Gastroesophageal sphincter (tissue), 4 donors: Measurements from ENCODE around the gene DOCK10. TPM values are rescaled to one million over a fixed set of nuclear protein-coding genes. Genes with fewer than 3 reads are reported as not detected.

Experiments
- ATAC-seq: fragments of 150-250 bp; one replicate; pipeline ENCODE4 v1.9.1; 2016; ENCODE audit warnings: mild to moderate bottlenecking, moderate library complexity
- H3K27ac ChIP-seq, 4 donors: fragments of 200-600 bp; sonication (generic) in 3 of 4; 1 replicate in 3 of 4; 2 replicates in 1 of 4; pipeline ENCODE4 v1.5.1; 2016 to 2019
- H3K27me3 ChIP-seq: fragments of 200-600 bp; sonication (generic); one replicate; pipeline ENCODE4 v1.5.1; 2019
- H3K36me3 ChIP-seq, 2 donors: fragments of 200-600 bp; sonication (generic); one replicate each; pipeline ENCODE4 v1.5.1; 2019; ENCODE audit warnings: control low read depth in 1 of 2
- H3K4me1 ChIP-seq, 3 donors: fragments of 200-600 bp; sonication (generic); 1 replicate in 2 of 3; 2 replicates in 1 of 3; pipeline ENCODE4 v1.5.1; 2016 to 2019; ENCODE audit warnings: control low read depth in 2 of 3
- H3K4me3 ChIP-seq, 2 donors: fragments of 200-600 bp; sonication (generic); one replicate each; pipeline ENCODE4 v1.5.1; 2019; ENCODE audit warnings: mild to moderate bottlenecking in 1 of 2, moderate library complexity in 1 of 2
- H3K9me3 ChIP-seq, 3 donors: fragments of 200-600 bp; sonication (generic); one replicate each; pipeline ENCODE4 v1.5.1; 2017 to 2019; ENCODE audit warnings: control low read depth in 2 of 3
- CTCF ChIP-seq, 4 experiments: fragments of 200-600 bp in 2 of 4; fragments of 450-650 bp in 2 of 4; sonication (generic) in 1 of 4; IDR thresholded peaks; one replicate each; pipeline ENCODE4 v1.5.1; 2017 to 2019; ENCODE audit warnings: antibody characterized with exemption in 4 of 4, mild to moderate bottlenecking in 2 of 4, moderate library complexity in 2 of 4
- EP300 ChIP-seq: sonication (generic); formaldehyde crosslinking; IDR thresholded peaks from one replicate; pipeline ENCODE4 v1.6.1; 2017; ENCODE audit warnings: antibody characterized with exemption, mild to moderate bottlenecking
- POLR2A ChIP-seq, 2 donors: fragments of 450-650 bp; IDR thresholded peaks; one replicate each; pipeline ENCODE4 v1.6.1; 2017; ENCODE audit warnings: antibody characterized with exemption in 2 of 2, mild to moderate bottlenecking in 2 of 2, moderate library complexity in 1 of 2
- POLR2AphosphoS5 ChIP-seq: sonication (generic); formaldehyde crosslinking; IDR thresholded peaks from one replicate; pipeline ENCODE4 v1.6.1; 2017; ENCODE audit warnings: antibody characterized with exemption
- WGBS, 2 donors: methylation state at CpG; one replicate each; pipeline ENCODE4 v1.1.5; 2018; ENCODE audit warnings: low coverage in 1 of 2; 5-methylcytosine and 5-hydroxymethylcytosine counted together
- total RNA-seq, 4 donors: library from RNA; depleted of rRNA; stranded (reverse); fragments of >200 nt; gene quantifications; one replicate each; pipeline ENCODE4 v1.1.0, GENCODE V29; 2016

The DOCK10 gene
- total RNA-seq, 4 donors from 2014 or later: 3.6 to 12.6 (median 7.3) TPM

GRCh38 chr2:224875153-224875552, 167.1 kb downstream of the DOCK10 start:
- Histone ChIP-seq H3K4me1 (no peaks in the 10 kb centered on the region), H3K27ac (no peak overlapping the region), H3K27me3 (no peaks in the 10 kb centered on the region), H3K36me3 (no peaks in the 10 kb centered on the region), H3K9me3 (no peaks in the 10 kb centered on the region), H3K4me3 (no peak overlapping the region)
- 75 to 100% methylated on average over 1 of the region's 1 CpG for WGBS, 2 donors
- no peak for TF ChIP-seq CTCF (IDR thresholded peaks at IDR 0.05)
- TF ChIP-seq EP300: no peak
- TF ChIP-seq POLR2A (IDR thresholded peaks at IDR 0.05): no peak
- TF ChIP-seq POLR2AphosphoS5: no peak
- ATAC-seq: no peak

DNA sequence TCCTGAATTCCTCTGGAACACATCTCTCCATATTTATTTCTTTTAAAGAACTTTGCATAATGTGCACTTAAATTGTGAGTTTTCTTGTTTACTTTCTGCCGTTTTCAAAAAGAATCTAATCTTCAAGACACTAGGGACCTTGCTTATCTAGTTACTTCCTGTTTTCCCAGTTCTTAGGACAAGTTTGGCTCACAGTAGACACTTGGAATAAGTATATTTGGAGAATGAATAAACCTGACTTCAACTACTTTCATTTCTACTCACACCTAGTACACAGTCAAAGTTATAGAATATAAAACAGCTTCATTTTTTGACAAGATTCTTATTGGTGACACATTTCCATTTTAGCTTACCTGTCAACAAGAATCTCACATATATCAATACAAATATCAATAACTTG, 170.5 kb downstream of the DOCK10 start:
- WGBS, 2 donors: 42 to 46% methylated on average over 1 of the region's 1 CpG

DNA sequence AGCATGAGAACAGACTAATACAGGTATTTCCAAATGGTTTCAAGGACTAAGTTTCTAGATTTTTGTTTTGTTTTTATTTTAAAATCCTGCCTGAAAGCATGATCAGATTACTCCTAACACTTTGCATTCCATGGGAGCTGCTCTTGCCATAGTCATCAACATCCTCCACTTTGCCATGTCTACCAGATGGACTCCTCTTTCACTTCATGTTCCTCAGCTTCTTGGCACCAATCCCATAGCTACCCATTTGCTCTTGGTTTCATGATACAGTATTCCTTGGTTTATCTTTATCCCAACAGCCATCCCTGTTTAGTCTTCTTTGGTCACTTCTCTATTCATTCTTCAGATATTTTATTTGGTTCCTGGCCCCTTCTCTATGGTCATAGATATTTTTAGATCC, 171.9 kb downstream of the DOCK10 start:
- no peaks in the 10 kb centered on the region for H3K4me1 ChIP-seq
- no peak overlapping the region for H3K27ac ChIP-seq

More for the DNA sequence above, 170.5 kb downstream of the DOCK10 start:
- H3K27ac ChIP-seq: no peak overlapping the region
- H3K27me3 ChIP-seq: no peaks in the 10 kb centered on the region
- no peaks in the 10 kb centered on the region for H3K9me3 ChIP-seq
- no peak overlapping the region for H3K4me3 ChIP-seq
- no peaks in the 10 kb centered on the region for H3K36me3 ChIP-seq
- no peaks in the 10 kb centered on the region for H3K4me1 ChIP-seq
- TF ChIP-seq CTCF (IDR thresholded peaks at IDR 0.05) (no peak), POLR2A (IDR thresholded peaks at IDR 0.05) (no peak), EP300 (no peak), POLR2AphosphoS5 (no peak)
- no peak for ATAC-seq

DNA sequence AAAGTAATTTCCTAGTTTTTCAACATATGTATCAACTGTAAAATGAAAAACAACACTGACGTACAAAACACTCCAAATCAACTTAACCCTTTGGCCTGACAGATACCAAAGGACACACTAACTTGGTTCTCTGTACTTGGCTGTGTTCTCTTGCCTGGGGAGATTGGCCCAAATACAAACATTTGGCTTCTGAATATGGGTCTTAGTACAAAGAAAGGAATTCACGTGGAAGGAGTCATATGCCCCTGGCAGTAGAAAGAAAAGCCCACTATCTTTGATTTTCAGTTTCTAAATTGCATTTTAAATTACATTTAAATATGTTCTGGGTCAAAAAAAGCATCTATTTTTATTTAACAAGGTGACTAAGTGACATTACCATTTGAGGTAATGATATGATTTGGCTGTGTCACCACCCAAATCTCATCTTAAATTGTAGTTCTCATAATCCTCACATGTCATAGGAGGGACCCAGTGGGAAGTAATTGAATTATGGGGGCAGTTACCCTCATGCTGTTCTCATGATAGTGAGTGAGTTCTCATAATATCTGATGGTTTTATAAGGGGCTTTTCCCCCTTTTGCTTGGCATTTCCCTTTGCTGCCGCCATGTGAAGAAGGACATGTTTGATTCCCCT, 172.6 kb downstream of the DOCK10 start:
- ATAC-seq: no peak
- TF ChIP-seq POLR2AphosphoS5 (no peak), EP300 (no peak), CTCF (IDR thresholded peaks at IDR 0.05) (no peak), POLR2A (IDR thresholded peaks at IDR 0.05) (no peak)
- no peaks in the 10 kb centered on the region for H3K9me3 ChIP-seq
- no peak overlapping the region for H3K27ac ChIP-seq
- H3K36me3 ChIP-seq: no peaks in the 10 kb centered on the region
- no peaks in the 10 kb centered on the region for H3K27me3 ChIP-seq
- H3K4me3 ChIP-seq: no peak overlapping the region
- H3K4me1 ChIP-seq: no peaks in the 10 kb centered on the region
- 45 to 52% methylated on average over 3 of the region's 3 CpGs for WGBS, 2 donors

More for the DNA sequence above, 171.9 kb downstream of the DOCK10 start:
- no peaks in the 10 kb centered on the region for H3K27me3 ChIP-seq
- H3K9me3 ChIP-seq: no peaks in the 10 kb centered on the region
- no peak overlapping the region for H3K4me3 ChIP-seq
- no peak for TF ChIP-seq POLR2A (IDR thresholded peaks at IDR 0.05)
- TF ChIP-seq EP300: no peak
- no peak for TF ChIP-seq CTCF (IDR thresholded peaks at IDR 0.05)
- TF ChIP-seq POLR2AphosphoS5: no peak
- H3K36me3 ChIP-seq: no peaks in the 10 kb centered on the region
- ATAC-seq: no peak

DNA sequence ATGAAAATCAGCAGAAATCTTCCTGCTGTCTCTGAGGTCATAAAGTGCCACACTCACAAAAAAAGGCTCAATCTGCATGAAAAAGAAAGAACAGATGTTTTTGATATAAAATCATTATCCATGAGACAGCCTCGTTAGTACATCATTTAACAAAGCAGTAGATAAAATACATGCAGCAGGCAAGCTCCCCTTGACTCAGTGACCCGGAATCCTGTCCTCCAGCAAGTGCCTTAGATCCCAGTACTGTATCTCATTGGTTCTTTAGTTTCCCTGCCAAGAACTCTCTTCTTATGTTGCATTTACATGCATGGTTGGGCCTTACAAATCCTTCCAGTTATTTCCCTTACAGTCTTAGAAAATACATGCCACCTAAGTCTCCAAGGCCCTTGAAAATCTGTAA, 177.3 kb downstream of the DOCK10 start:
- Histone ChIP-seq H3K36me3 (no peaks in the 10 kb centered on the region), H3K4me3 (no peak overlapping the region), H3K27me3 (no peaks in the 10 kb centered on the region), H3K27ac (no peak overlapping the region), H3K9me3 (no peaks in the 10 kb centered on the region), H3K4me1 (no peaks in the 10 kb centered on the region)
- TF ChIP-seq EP300 (no peak), POLR2AphosphoS5 (no peak), CTCF (IDR thresholded peaks at IDR 0.05) (no peak), POLR2A (IDR thresholded peaks at IDR 0.05) (no peak)
- ATAC-seq: no peak
- 82 to 100% methylated on average over 1 to 2 of the region's 2 CpGs for WGBS, 2 donors
